ENCODE results near the gene OR2T6.
"Not testable (repeated sequence)": the region's sequence is repeated elsewhere in the genome, so short reads cannot be mapped to it uniquely, and the experiment has no call there.

OR2T6 gene

GRCh38 chr1:248434913-248435312 is 59.4 kb downstream of the OR2T6 start:
- DNase-seq = not testable (repeated sequence)

- DNase-seq = not testable (repeated sequence)
Measured at GRCh38 chr1:248436303-248436702, 60.8 kb downstream of the OR2T6 start.

DNA sequence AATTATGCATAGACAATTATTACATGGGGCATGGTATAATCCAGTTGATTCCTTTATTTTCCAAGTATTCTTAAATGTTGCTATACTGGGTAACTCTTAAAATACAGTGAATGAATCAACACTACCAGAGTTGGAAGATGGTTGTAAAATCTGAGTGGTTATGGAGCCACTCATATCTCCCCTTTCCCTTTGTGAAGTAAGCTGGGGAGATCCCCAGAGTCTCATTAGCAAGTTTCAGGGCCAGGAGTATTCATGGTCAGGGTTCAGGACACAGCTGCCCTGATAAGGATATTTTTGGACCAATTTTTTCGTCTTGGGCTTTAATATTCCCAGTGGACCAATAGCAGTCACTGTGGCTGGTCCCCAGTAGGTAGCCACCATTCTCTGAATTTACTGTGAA is 63.1 kb downstream of the OR2T6 start:
- not testable (repeated sequence) for DNase-seq

GRCh38 chr1:248439283-248439682 is 63.7 kb downstream of the OR2T6 start:
- DNase-seq = not testable (repeated sequence)

Data from NCI-H446 (cell line).